ENCODE measurements around the gene CTDSPL. TPM values are rescaled to one million over a fixed set of nuclear protein-coding genes. Genes with fewer than 3 reads are reported as not detected.

CTDSPL gene
- polyA plus RNA-seq, 1 of the 3 experiments (the other 2 are of a cell fraction): 22.1 TPM

GRCh38 chr3:38019658-38020341, 158.1 kb downstream of the CTDSPL start:
- CTCF ChIA-PET: interaction anchor here (1.3 to 5.3 kb wide), 4 partner anchors 9 to 23 kb away, joined by 3 to 27 read pairs (median 7); partner anchors contain the start of gene PLCD1
- POLR2A ChIA-PET: interaction anchor here (1.6 kb wide), 1 partner anchor 10 kb away, joined by 4 read pairs; the partner anchor contains the start of gene PLCD1
- no peak overlapping the region for H3K4me3 ChIP-seq (ENCODE audit: low read depth in 2 of 2, low read length in 1 of 2)

More at GRCh38 chr3:38019658-38020341, 158.1 kb downstream of the CTDSPL start:
- Histone ChIP-seq H2AFZ (ENCODE audit: low read depth) (no peak overlapping the region), H3K27ac (ENCODE audit: low read depth in 2 of 2, low read length in 1 of 2) (no peak overlapping the region), H3K4me1 (ENCODE audit: control insufficient read depth in 1 of 2, insufficient read depth in 2 of 2, low read depth in 1 of 2, low read length in 1 of 2) (peaks cover 0 to 42% of the 10 kb centered on the region in 2 experiments; a peak in 1 of 4 replicates), H4K20me1 (ENCODE audit: insufficient read depth) (no peaks in the 10 kb centered on the region), H3K9ac (no peak overlapping the region), H3F3A (replicated peaks; ENCODE audit: insufficient read depth) (peaks cover under 1% of the 10 kb centered on the region), H3K36me3 (replicated peaks in 1 of 2; ENCODE audit: control insufficient read depth in 1 of 2, insufficient read depth in 2 of 2, low read length in 1 of 2) (peaks cover 13 to 19% of the 10 kb centered on the region in 2 experiments), H3K9me3 (no peaks in the 10 kb centered on the region), H3K4me2 (no peak overlapping the region), H3K79me2 (ENCODE audit: insufficient read depth) (peaks cover 10% of the 10 kb centered on the region; the same call in 1 of the 2 replicates), H3K9me2 (no peaks in the 10 kb centered on the region), H3K27me3 (ENCODE audit: insufficient read depth) (no peaks in the 10 kb centered on the region)
- no peak for TF ChIP-seq EZH2phosphoT487 (IDR thresholded peaks at IDR 0.05; ENCODE audit: borderline replicate concordance, low read depth)
- TF ChIP-seq RAD21 (IDR thresholded peaks at IDR 0.05; ENCODE audit: low read length): no peak
- TF ChIP-seq EP300 (IDR thresholded peaks at IDR 0.05; ENCODE audit: borderline replicate concordance in 1 of 2, low read depth in 1 of 2, low read length in 1 of 2): no peak
- no peak for TF ChIP-seq GABPA (IDR thresholded peaks at IDR 0.05; ENCODE audit: low read depth)
- TF ChIP-seq REST (IDR thresholded peaks at IDR 0.05; ENCODE audit: low read depth, low read length): no peak
- TF ChIP-seq, protein P1, sequence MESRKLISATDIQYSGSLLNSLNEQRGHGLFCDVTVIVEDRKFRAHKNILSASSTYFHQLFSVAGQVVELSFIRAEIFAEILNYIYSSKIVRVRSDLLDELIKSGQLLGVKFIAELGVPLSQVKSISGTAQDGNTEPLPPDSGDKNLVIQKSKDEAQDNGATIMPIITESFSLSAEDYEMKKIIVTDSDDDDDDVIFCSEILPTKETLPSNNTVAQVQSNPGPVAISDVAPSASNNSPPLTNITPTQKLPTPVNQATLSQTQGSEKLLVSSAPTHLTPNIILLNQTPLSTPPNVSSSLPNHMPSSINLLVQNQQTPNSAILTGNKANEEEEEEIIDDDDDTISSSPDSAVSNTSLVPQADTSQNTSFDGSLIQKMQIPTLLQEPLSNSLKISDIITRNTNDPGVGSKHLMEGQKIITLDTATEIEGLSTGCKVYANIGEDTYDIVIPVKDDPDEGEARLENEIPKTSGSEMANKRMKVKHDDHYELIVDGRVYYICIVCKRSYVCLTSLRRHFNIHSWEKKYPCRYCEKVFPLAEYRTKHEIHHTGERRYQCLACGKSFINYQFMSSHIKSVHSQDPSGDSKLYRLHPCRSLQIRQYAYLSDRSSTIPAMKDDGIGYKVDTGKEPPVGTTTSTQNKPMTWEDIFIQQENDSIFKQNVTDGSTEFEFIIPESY (IDR thresholded peaks at IDR 0.05; ENCODE audit: borderline replicate concordance, low read depth): no peak
- no peak for TF ChIP-seq TEAD4 (IDR thresholded peaks at IDR 0.05; ENCODE audit: borderline replicate concordance, insufficient read depth)
- no peak for TF ChIP-seq SIN3A (IDR thresholded peaks at IDR 0.05; ENCODE audit: borderline replicate concordance, low read depth, low read length)
- WGBS (ENCODE audit: low lambda C conversion rate): 83% methylated on average over 9 of the region's 10 CpGs
- no peak for DNase-seq

Data from SK-N-SH (cell line).